ENCODE measurements around the gene LTK.

The LTK gene

DNA sequence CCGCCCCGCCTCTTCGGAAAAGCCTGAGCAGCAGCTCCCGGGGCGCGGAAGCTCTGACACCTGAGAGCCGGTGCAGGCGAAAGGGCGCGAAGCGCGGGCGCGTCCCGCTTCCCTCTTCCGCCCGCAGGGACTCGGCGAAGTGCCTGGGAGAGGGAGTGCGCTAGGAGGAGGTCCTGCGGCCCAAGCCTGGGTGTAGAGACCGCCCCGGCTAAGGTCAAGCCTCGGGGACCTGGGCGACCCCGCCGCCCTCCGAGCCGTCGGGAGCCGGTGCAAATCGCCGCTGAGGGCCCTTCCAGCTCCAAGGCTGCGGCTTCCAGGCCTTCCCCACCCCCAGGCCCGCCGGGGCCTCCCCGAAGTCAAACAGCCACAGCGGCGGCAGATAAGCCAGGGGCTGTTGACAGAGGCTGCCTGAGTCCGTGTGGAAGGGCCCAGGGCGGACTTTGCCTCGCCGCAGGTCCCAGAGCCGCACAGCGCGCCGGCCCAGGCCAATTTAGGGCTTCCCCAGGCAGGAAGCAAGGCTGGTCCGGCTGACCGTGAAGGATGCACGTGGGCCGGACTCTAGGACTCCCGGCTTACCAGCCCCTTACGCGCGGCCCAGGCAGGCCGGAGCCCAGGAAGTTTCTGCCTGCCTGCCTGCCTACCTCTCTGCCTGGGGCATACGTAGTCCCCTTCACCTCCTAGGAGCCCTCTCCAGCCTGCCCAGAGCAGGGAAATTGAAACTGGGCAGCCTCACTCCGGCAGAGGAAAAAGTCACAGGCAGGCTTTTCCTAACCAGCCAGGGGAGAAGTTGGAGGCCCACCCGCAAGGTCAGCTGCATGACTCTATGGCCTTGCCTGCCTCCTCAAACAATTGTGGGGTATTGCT, 17.7 kb downstream of the LTK start:
- DNase-seq, result no peak

DNA sequence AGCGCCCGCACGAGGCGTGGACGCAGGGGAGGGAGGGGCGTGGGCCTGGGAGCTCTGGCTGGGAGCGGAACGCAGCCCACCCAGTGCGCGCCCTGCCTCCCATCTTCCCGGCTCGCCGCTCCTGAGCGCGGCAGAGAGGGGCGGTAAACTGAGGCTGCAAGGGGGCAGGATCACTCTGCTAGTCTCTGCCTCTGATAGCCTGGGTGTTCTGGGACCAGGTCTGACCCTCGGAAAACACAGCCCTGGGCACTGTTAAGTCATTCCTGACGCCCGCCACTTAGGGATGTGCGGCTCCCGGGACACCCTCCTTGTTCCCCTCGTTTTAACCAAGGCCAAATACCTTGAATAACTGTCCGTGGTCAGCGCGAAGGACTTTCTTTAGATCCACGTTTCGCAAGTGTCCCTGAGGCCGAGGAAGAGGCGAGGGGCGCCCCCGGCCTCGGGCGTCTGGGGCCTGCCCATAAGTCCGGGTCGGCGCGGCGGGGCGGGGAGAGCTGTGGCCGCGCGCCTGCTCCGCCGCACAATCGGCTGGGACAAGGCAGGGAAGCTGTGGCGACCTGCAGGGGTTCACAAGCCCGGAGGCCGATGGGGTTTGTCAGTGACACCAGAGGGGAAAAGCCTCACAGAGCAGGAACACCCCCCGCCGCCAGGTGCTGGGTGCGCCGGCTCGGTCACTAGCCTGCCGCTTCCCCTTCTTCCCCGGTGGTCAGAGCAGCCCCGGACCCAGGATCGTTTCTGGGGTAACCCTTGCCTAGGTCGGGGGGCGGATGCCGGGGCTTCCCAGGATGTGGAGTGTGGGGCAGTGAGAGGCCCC, 18.5 kb downstream of the LTK start:
- DNase-seq, result no peak

DNA sequence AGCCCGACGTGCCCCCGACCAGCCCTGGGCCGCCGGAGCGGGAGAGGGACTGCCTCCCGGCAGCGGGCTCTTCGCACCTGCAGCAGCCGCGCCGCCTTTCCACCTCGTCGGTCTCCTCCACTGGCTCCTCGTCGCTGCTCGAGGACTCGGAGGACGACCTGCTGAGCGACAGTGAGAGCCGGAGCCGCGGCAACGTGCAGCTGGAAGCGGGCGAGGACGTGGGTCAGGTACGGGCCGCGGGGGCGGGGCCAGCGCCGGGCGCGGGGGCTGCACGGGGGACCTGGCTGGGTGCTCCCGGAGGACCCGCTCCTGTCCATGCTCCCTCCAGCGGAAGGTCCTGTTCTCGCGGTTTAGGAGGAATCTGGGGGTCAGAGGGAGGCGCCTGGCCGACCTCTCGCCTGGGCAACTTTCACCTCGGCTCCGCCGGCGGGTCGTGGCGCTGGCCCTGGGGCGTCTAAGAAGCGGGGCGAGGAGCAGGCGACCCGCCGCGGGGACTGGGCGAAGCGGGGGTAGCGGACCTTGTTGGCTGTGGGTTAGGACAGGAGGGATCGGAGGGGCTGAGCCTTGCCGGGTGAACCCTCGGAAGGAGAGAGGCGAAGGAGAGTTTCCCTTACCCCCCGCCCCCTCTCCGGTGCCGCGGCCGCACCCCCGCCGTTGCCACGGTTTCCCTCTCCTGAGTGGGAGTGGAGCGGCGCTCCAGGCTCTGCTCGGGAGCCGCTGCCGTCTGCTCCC, 19.3 kb downstream of the LTK start:
- DNase-seq, result no peak

DNA sequence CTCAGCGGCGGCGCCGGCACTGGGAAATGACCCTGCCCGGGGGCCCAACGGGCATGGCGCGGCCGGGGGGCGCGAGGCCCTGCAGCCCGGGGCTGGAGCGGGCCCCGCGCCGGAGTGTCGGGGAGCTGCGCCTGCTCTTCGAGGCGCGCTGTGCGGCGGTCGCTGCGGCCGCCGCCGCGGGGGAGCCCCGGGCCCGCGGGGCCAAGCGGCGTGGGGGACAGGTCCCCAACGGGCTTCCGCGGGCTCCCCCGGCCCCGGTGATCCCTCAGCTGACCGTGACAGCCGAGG, 19.8 kb downstream of the LTK start:
- DNase-seq, result no peak

DNA sequence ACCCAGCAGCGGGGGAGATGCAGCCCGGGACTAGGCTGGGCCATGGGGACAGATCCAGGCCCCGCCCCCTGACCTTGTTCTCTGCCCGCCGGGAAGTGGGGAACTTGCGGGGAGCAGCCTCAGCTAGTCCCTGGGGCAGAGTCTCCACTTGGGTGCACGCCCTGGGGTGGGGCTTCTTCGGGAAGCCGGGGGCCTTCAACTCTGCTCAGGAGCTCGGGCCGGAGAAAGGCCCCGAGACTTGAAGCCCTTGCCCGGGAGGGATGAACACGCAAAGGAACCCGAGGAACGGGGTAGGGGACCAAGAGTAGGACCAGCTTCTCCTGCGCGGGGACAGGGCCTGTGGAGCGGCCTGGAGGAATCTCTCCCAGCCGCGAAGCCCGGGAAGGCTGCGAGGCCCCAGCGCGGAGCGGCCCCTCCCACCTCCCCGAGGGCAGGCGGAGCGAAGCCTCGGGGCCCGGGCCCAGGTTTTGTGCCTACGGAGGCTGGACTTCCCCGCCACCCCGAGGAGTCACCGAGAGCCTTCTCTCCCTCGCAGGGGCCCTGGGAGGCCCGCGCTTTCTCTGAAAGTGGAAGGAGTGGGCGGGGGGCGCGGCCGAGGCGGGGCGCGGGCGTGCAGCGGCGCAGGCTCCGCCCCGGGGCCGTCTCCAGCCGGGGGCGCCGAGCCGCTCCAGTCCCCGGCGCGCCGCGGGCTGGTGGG, 20.3 kb downstream of the LTK start, which contains the start of gene ITPKA:
Gene ITPKA, plus strand, starts transcription at position 670 of the 697 bp plus-strand sequence. CDS start 54 bp downstream, outside the sequence.
- DNase-seq, result peak; percentile 85

DNA sequence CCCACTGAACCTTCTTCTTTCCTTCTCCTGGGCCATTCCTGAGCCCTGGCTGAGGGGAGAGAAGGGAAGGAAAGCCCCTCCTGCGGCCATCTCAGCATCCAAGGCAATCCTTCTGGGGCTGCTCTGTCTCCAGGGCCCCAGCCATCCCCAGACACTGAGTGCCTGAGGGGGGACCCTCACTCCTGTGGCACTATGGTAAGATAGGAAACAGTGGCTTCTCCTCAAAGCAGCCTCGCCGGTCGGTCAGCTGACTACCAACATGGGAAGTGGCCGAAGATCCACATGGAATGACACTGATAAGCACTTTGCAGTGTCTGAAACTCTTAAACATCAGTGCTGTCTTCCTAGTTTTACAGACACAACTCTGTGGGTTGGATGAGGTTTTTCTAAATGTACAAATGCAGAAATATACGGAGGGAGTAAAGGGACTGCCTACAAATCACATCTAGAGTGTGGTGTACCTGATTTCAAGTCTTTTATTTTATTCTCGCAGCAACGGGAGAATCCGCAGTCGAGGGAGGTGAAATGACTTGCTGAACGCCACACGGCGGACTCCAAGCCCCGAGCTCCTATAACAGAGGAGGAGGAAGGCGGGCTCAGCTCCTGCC, 20.9 kb downstream of the LTK start:
- DNase-seq, result no peak

DNA sequence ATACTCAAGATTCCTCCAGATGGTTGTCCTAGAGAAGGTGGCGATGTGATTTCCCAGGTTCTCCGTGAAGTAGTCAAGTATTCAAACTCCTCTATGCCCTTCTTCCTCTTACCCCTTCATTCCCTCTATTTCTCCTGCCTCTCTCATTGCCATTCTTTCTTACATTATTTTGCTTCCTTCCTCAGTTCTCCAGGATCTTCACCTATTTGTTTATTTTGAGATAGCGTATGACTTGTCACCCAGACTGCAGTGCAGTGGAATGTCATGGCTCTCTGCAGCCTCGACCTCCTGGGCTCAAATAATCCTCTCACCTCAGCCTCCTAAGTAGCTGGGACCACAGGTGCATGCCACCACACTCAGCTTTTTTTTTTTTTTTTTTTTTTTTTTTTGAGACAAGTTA, 21.7 kb downstream of the LTK start:
- DNase-seq, result no peak

DNA sequence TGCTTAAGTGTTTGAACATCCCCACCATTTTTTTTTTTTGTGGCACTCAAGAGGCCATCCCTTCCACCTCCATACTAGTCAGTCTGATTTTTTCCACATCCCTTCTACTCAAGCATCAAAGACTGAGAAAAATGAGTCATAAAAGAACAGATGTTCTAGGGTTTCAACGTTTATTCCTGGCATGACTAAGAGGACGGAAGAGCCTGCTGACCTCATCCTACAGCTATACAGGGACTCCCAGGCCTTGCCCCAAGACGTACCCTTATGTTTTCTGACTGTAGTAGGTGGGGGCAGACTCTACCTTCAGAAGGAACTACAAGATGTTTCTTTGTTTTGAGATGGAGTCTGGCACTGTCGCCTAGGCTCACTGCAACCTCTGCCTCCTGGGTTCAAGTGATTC, 23.3 kb downstream of the LTK start:
- DNase-seq, result no peak

DNA sequence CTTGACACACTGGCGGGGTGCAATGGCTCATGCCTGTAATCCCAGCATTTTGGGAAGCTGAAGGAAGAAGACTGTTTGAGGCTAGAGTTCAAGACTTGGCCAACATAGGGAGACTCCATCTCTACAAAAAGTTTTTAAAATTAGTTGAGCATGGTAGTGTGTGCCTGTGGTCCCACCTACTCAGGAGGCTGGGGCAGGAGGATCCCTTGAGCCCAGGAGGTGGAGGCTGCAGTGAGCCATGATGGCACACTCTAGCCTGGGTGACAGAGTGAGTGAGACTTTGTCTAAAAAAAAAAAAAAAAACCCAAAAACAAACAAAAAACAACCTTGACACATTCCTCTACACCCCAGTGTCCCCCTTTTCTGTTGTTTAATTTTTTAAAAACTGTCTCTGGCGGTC, 24.0 kb downstream of the LTK start:
- DNase-seq, result no peak

DNA sequence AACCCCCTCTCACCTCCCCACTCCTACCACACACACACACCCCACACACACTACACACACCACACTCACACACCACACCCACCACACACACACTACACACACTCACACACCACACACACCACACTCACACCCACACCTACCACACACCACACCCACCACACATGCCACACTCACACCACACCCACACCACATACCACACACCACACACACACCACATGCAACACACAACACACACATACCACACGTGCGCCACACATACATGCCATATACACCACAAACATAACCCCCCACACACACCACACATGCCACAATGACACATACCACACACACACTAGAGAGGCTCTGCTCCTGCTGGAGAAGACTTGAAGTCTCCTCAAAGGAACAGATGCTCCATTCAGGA, 25.8 kb downstream of the LTK start:
- no peak for DNase-seq

DNA sequence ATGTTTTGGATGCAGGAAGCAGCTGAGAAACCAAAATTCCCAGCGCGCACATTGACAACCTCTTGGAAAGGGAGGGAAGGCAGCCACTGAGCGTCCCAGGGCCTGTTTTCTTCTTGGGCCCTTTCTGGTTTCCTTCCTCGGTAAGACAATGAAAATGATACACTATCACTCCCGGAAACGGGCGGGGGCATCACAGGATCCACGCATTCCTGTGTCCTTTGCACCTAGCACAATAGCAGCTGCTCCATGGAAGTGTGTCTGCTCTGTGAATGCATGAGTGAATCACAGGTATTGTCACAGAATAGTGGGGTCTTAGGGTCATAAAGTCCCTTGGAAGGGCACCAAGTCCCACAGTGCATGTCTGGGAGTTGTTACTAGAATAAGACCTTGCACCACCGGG, 26.2 kb downstream of the LTK start:
- no peak for DNase-seq

DNA sequence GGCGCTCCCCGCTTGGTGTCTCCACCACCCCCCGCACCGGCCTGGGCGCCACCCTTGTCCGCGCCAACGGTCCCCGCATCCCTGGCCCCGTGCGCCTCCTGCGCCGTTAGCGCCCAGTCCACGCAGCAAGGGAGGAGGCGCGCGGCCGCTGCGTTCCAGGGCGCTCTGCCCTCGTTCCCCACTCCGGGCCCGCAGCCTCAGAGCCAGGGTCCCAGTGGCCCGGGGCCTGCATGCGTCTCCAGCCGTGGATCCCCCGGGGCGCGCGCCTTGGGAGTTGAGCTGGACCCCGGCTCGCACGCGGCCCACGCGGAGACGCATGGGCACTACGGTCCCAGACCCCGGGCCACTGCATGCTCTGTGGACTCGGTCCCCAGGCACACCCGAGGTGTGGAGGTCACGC, 27.3 kb downstream of the LTK start:
- no peak for DNase-seq

DNA sequence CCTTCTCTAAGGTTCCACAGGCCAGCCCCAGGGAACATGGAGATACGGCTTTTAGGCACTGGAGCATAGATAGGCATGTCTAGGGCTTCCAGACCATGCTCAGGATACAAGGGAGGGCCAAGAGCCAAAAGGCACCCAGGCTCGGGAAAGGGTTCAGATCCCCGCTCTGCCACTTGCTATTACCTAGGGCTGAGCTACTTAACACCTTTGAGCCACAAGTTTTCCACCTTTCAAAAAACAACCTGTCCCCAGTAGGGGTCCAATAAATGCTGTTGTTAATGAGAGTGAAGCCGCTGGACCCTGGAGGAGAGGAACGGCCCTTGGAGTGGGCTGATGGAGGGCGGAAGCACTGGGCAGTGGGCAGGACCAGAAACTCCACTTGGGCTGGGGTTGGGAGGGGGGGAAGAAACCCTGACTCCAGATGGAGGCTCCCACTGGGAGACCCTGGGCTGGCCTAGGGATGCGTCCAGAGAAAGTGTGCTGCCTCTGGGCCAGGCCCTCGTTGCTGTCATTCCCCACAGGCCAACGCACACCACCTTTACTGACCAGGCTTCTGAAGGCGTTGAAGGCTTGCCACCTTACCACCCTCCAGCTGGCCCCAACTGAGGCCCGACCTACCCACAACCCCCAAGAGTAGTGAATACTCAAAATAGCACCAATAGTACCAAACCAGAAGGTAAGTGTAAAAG, 28.5 kb downstream of the LTK start:
- no peak for DNase-seq

DNA sequence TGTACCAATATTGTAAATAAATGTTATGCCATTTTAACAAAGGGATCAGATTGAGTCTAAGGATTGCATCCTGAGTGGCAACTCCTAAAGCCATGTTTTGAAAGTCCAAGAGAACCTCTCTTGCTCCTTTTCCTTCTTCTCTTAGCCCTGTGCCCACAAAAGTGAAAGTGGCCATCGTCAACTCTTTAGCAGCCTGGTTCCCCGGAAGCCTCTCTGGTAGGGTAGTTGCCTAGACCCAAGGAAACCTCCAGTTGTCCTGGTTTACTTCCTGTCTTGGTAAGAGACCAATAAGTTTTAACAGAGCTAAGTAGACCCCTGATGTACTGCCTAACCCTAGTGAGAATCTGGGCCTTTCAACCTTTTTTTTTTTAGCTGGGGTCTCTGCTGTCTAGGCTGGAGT, 30.1 kb downstream of the LTK start:
- DNase-seq, result no peak

DNA sequence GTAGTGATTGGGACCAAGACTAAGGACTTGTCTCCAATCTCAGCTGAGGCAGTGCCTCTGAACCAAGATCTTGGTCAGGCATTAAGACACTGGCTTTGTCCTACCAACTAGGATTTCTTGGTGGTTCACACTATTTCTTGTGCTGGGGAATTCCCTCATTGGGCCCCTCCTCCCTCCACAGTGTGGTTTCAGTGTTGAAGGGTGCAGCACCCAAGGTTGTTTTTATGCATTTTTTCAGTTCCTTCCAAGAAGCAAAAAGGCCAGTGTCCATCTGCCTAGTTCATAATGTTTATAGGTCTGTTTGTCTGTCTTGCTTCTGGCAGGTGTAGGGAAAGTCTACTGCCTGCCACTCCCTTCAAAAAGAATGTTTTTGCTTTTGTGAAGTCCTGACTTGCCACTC, 30.5 kb downstream of the LTK start:
- DNase-seq, result no peak

DNA sequence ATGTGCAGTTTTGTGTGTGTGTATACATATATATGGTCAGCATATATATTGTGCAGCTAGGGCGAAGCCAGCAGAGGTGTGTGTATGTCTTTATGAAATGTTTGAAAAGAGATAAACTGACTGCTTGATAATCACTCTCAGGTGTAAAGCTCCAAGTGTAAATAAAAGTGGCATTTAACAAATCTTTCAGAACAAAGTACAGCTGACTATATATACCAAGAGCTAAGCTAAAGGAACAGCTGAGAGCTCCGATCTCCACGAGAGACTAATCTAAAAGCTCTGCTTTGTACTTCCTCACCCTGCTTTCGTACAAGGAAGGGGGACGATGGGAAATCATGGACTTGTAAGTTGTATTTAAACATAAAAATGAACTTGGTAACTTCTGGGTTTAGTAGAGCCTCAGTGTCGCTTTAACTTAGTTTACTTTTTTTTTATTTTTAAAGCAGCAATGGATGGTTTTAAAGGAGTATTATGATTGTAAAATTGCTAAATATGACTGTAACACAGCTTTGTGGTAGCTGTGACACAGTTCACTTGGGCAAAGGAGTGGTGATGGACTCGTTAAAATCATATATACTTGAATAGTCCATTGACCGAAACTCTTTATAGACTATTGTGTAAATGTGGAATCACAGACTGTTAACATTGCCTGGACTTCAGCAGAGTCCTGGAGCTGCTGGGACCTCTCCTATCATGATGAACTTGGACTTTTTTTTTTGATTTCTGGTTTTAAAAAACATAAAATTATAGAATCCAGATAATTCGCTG, 31.3 kb downstream of the LTK start:
- no peak for DNase-seq

DNA sequence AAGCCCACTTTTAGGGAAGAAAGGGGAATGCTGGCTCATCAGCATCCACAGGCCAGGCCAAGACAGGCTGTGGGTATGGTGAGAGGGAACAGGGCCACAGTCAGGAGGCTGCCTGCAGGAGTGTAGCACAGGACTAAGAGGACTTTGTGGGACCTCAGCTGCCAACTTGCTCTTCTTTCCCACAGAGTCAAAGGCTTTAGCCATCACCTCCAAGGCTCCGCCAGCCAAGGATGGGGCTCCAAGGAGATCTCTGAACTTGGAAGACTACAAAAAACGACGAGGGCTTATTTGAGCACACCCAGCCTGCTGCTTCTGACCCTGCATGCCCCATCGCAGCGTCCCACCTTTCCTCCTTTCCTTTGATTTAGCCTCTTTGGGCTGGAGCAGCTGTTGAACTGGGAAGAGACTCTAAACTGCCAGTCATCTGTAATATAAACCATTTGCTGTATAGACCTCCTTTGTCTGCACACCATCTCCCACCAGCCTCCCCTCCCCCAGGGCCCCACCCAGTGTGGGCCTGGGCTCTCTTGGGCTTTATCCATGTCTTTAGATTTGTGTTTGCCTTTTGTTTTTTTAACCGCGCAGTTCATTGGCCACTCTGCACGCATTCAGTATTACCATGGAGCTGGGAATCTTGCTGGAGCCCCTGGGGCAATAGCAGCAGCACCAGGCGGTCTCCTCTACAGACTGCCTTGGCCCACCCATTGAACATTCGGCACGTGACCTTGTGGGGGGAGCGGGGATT, 33.1 kb downstream of the LTK start:
- no peak for DNase-seq

DNA sequence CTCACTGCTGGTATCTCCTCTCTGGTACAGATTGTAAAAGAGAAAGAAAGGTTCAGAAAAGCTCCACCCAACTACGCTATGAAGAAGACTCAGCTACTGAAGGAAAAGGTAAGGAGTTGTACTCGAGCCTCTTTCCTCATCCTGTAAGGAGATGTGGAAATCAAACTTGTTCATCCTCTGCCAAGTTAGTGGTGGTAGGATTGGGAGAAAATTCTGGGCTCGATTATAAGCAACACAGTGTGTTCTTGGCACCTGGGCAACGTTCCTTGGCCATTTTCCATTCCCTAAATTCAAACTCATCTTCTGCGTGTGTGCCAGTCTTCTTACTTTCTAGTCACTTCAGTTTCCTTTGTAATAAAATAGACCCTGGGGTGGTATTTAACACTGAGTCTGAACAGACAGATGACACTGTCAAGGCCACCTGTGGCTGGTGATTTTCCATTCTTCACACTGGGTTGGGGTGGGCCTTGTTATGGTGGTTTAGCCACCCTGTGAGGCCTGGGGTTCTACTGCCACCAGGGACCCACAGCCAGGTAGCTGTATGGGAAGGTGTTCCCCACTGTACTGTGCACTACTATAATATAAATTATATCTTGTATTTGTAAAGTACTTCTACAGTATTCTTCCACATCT, 37.1 kb downstream of the LTK start:
- DNase-seq, result no peak

DNA sequence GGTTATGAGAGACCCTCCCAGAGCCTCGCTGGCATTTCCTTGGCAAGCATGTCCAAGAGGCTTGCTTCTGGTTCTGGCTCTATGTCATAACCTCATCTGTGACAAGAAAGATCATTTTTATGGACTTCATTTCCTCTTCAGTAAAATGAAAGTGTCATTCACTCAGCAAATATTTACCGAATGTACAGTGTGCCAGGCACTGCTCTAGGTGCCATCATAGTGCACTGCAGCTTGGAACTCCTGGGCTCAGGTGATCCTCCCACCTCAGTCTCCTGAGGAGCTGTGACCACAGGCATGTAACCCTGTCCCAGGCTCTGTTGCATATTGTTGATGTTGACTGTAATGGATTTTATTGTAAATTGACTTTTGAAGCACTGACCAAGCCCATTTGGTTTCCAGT, 38.7 kb downstream of the LTK start:
- no peak for DNase-seq

DNA sequence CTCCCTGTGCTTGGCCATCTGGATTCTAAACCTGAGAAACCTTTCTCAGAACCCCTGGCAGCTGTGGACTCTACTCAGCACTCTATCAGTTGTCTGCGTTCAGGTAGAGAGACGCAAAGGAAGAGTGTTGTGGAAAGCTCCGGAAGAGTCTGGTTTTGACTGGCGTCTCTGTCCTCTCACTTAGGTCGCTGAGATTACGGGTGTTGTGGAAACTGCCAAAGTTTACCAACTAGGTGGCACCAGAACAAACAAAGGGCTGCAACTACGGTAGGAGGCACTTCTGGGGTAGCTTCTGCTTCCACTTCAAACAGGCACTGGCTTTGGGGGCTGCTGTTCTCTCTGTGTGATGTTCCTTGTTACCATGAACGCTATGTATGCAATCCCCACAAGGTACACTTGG, 39.2 kb downstream of the LTK start:
- no peak for DNase-seq
